LNCaP clone FGC (cell line): ENCODE data around the gene BMAL2.

Source experiments
- DNase-seq: peaks from one replicate; pipeline ENCODE4 v3.0.0-alpha.2; 2011; ENCODE audit warnings: low read depth
- H3K4me3 ChIP-seq: 2 replicates; pipeline ENCODE4 v1.5.1; 2011; ENCODE audit warnings: mild to moderate bottlenecking, low read depth, low read length, control low read depth
- TF ChIP-seq, protein P1 (sequence below): IDR thresholded peaks from 2 replicates; pipeline ENCODE4 v1.5.1; 2012; ENCODE audit warnings: mild to moderate bottlenecking; ENCODE audit not compliant: control insufficient read depth, insufficient read depth; ENCODE audit errors: extremely low read depth

The BMAL2 gene

DNA sequence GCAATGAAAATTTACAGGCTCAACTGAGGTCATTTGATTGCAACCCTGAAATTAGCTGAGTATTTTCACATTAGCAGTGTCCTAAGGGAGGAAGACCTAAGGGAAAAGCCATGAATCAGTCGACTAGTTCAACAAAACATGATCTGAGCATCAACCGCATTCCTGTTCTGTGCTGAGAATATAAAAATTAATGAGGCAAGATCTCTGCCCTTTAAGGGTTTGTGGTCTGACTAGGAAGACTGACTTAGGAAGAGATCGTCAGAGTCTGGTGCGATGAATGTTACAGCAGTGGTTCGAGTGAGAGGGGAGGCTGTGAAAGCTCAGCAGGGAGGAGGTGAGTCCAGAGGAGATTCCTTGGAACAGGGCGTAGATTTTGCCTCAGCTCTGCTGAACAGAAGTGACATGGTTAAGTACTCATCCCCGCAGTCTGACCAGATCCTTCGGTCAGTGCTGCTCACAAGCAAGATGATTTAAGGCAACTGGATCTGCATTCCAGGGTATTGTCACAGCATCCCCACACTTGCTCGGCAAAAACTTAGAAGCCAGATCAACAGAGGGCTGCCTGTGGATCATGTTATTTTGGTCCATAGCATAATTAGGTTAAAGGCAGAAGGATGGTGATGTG lies 49.6 kb downstream of the BMAL2 start:
- no peak for DNase-seq
- no peak overlapping the region for H3K4me3 ChIP-seq
- TF ChIP-seq, protein P1, sequence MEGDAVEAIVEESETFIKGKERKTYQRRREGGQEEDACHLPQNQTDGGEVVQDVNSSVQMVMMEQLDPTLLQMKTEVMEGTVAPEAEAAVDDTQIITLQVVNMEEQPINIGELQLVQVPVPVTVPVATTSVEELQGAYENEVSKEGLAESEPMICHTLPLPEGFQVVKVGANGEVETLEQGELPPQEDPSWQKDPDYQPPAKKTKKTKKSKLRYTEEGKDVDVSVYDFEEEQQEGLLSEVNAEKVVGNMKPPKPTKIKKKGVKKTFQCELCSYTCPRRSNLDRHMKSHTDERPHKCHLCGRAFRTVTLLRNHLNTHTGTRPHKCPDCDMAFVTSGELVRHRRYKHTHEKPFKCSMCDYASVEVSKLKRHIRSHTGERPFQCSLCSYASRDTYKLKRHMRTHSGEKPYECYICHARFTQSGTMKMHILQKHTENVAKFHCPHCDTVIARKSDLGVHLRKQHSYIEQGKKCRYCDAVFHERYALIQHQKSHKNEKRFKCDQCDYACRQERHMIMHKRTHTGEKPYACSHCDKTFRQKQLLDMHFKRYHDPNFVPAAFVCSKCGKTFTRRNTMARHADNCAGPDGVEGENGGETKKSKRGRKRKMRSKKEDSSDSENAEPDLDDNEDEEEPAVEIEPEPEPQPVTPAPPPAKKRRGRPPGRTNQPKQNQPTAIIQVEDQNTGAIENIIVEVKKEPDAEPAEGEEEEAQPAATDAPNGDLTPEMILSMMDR = no peak
